CD4-positive, alpha-beta T cell treated with Interleukin-10 for 1 hour (primary cell): Measurements from ENCODE around the gene RANBP9.

ENCODE experiments used
- DNase-seq: peaks from one replicate; pipeline ENCODE4 v3.0.0-alpha.2; 2020

Gene RANBP9

GRCh38 chr6:13677878-13678254, 33.8 kb downstream of the RANBP9 start:
- DNase-seq = no peak

DNA sequence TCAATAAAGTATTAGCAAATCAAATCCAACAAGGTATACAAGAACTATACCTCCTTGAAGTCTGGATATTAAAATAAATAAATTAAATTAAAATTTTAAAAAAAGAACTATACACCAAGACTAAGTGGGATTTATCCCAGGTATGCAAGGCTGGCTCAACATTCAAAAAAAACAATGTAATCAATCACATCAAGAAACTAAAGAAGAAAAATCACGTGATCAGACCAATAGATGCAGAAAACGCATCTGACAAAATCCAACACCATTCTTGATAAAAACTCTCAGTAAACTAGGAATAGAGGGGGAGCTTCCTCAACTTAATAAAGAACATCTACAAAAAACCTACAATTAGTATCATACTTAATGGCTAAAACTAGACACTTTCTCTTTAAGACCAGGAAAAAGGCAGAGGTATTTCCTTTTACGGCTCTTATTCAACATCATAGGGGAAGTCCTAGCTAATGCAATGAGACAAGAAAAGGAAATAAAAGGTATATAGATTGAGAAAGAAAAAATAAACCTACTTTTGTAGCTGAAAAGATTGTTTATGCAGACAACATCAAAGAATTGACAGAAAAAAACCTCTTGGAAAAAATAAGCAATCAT, 35.0 kb downstream of the RANBP9 start:
- no peak for DNase-seq

GRCh38 chr6:13674533-13675190, 37.0 kb downstream of the RANBP9 start:
- DNase-seq = no peak

- DNase-seq = no peak
Measured at GRCh38 chr6:13673825-13674444, 37.7 kb downstream of the RANBP9 start.

DNA sequence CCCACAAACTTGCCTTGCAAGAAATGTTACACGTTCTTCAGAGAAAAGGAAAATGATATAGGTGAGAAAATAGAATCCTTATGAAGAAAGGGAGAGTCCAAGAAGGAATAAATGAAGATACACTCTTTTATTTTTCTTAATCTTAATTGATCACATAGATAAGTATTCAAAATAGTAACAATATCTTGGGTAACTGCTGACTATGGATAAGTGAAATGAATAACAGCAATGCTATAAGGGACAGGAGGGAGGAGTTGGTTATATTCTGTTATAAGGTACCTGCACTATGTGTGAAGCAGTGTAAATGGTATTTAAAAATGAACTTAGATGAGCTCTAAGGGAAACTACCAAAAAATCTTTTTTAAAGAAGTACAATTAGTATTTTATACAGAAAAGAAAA, 38.3 kb downstream of the RANBP9 start:
- no peak for DNase-seq

- no peak for DNase-seq
Measured at GRCh38 chr6:13672904-13673303, 38.7 kb downstream of the RANBP9 start.

DNA sequence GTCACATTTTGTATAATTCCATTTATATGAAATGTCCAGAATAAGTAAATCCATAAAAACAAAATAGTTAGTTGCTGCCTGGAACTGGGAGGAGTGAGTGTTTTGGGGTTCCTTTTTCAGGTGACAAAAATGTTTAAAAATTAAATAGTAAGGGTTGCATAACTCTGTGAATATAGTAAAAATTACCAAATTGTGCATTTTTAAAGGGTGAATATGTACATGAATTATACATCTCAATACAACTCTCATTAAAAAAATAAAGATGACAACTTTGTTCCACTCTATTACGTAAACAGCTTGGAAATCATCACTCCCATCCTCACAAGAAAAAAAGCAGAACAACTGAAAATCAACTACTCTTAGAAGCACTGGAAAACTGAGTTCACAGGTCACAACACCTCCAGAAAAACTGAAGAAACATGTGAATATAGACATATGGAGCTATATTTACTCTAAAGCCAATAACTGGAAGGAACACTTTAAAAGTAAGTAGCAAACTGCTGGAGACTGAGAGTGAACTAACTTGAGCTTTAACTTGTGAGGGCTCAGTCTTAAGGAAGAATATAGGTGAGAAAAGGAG, 40.0 kb downstream of the RANBP9 start:
- no peak for DNase-seq

GRCh38 chr6:13669476-13669875, 42.2 kb downstream of the RANBP9 start:
- no peak for DNase-seq

GRCh38 chr6:13668291-13668928, 43.2 kb downstream of the RANBP9 start:
- DNase-seq = no peak

DNA sequence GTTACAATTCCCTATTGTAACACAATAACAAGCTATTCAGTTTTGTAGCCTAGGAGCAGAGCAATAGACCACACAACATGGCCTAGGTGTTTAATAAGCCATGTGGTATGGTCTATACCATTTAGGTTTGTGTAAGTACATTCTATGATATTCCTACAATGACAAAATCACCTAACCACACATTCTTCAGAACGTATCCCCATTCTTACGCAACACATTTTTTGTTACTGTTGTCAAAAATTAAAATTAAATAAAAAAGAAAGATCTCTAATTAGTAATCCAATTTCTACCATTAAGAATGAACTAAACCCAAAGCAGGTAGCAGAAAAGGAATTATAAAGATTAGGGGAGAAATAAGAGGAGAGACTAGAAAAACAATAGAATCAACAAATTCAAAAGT, 44.0 kb downstream of the RANBP9 start:
- no peak for DNase-seq

- DNase-seq = no peak
Measured at GRCh38 chr6:13666194-13667105, 45.2 kb downstream of the RANBP9 start.

- DNase-seq = no peak
Measured at GRCh38 chr6:13664703-13665352, 46.8 kb downstream of the RANBP9 start.

DNA sequence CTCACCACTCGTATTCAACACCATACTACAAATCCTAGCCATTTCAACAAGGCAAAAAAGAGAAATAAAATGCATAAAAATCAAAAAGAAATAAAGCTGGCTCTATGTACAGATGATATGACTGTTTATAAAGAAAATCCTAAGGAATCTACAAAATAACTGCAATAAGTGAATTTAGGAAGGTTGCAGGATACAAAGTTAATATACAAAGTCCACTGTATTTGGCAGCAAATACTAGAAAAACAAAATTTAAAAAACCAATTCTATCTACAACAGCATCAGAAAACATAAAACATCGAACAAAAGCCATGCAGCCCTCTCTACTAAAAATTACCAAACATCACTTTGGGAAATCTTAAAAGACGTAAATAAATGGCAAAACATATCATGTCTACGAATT, 47.6 kb downstream of the RANBP9 start:
- DNase-seq = no peak

DNA sequence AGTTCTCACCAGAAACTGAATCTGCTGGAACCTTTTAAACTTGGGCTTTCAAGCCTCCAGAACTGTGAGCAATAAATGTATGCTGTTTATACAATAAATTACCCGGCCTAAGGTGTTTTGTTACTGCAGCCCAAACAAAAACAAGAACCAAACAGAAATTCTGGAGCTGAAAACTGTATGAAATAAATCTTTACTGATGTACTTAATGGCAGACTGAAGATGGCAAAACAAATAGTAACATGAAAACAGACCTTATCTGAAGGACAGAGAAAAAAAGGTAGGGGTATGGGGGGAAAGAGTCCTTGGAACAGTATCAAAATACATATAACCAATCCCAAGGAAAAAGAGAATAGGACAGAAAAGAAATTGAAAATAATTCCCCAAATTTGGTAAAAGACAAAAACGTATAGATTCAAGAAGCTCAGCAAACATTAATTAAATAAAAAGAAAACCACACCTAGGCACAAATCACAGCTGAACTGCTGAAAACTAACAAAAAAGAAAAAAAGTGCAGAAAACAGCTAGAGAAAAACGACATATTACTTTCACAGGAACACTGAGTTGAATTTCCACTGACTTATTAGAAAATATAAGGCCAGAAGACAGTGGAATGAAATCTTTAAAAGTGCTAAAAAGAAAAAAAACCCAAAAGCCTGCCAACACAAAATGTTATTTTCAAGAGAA, 48.8 kb downstream of the RANBP9 start:
- no peak for DNase-seq

DNA sequence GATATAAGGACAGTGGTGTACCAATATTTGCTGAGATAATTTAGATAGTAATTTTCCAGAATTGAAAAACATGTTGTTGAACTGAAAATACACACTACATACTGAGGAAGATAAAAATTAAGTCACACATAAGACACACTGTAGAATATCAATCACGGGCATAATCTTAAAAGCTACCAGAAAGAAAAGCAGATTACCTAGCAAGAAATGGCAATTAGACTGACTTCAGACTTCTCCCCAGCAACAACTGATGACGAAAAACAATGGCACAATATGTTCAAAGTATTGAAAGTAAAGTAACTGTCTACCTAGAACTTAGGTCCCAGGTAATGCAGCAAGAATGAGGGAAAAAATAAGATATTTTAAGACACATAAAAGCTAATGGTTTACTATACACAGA, 50.0 kb downstream of the RANBP9 start:
- DNase-seq = no peak

DNA sequence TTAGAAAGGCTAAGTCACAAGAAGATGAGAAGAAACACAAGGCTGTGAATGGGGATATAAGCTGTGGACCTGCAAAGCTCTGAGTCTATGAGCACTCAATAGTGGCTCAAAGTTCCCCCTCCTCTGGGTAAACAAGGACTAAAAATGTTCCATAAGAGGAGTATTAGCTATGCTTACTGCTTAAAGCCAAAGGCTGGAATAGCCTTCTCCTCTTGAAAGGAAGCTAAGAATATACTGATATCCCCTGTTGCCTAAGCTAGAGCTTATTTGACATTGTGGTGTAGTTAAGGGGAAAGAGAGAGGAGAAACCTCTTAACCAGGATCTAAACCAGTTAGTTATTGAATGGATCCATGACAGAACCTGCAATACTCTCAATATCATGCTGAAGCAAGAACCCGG, 50.7 kb downstream of the RANBP9 start:
- no peak for DNase-seq

GRCh38 chr6:13660273-13660672, 51.4 kb downstream of the RANBP9 start:
- DNase-seq = no peak

DNA sequence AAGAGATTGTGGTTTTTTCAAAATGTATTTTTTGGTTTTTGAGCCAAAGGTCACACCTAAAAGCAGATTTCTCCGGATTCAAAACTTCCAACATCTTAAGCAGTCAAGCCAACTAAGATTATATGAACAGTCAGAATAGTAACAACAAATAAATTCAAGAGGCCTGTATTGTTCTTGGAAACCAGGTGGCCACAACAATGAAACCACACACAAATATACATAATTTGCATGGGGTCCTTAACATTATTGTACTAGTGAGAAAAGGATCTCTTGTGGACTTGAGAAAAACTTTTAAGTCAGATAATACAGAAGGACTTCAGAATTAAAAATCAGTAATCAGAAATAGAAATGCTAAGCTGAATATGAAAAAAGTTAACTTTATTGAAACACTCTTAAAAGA, 55.9 kb downstream of the RANBP9 start:
- DNase-seq = no peak

DNA sequence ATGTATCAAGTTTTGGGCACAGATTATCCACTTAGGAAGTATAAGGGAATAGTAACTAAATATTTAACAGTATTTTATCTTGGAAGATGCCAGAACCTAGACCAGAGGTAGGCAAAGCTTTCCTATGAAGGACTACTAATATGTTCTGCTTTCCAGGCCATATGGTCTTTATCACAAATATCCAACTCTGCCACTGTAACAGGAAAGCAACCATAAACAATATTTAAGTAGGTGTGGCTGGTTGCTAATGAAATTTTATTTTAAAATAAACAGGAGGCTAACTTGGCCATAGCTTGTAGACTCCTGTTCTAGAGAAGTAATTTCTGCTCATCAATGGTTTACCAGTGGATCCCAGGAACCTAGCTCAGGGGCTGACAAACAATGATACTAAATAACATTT, 57.1 kb downstream of the RANBP9 start:
- no peak for DNase-seq

DNA sequence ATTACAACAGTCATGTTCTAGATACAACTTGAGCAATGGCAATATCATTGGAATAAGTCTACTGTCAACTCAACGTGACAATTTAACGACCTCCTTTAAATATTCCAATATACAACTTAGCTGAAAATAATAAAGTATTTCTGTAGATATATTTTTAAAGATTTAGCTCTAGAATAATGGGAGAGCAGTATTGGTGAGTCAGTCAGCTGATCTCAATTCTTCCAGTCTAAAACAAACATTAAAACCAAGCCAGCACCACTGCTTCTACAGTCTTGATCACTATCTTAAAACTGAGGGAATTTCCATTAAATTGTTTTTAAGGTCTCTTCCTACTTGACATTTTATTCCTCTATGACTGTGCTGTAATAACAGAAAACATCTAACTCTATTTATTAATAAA, 58.3 kb downstream of the RANBP9 start:
- no peak for DNase-seq

DNA sequence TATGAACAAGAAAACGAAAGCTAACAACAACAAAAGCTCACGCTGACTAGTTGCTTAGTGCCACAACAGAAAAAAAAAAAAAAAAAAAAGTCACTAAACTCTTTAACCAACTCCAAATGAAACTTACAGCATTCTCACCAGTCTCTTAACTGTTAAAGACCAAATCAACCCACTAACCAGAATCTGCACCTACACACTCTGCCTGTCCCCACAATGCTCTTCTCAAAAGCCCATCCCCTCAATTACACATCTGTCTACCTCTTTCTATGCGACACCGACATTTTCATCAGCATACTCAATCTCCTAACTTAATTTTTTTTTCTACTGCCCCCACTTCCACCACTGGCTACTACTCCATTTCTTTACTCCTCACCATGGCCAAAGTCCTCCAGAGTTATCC, 62.2 kb downstream of the RANBP9 start:
- no peak for DNase-seq

DNA sequence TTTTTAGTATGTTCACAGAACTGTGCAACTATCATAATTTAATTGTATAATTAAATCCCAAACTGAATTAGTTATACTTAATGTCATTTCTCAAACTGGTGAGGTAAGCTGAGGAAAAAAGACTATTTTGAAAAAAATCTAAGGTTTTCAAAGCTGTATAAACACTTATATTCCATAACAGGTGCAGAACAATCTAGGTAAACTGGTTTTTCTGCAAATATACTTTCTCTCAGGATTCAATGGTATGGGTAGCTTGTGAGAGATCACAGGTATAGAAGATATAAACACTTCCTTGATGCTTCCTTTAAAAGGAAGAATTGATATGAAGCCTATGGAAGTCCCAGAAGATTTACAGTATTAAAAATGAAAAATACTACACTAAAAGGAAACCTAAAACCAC, 62.8 kb downstream of the RANBP9 start:
- no peak for DNase-seq
